Adrenal gland (tissue), 12 donors: Measurements from ENCODE around the gene KHDRBS2. TPM values are rescaled to one million over a fixed set of nuclear protein-coding genes. Genes with fewer than 3 reads are reported as not detected.

ENCODE experiments used
- DNase-seq, 7 donors: peaks; one replicate each; pipeline ENCODE4 v3.0.0-alpha.2; 2019 to 2020
- H3K27ac ChIP-seq, 5 donors: fragments of 200-600 bp; sonication (generic) in 4 of 5; 1 replicate in 3 of 5; 2 replicates in 2 of 5; pipeline versions ENCODE4 v1.5.1 to v1.8.0; 2016 to 2020; ENCODE audit warnings: mild to moderate bottlenecking in 1 of 5
- H3K27me3 ChIP-seq: fragments of 200-600 bp; 2 replicates; pipeline ENCODE4 v1.8.0; 2021
- H3K36me3 ChIP-seq, 2 donors: fragments of 200-600 bp; replicated peaks in 1 of 2; 1 replicate in 1 of 2; 2 replicates in 1 of 2; pipeline versions ENCODE4 v1.5.1 to v1.8.0; 2018 to 2022
- H3K4me1 ChIP-seq, 2 donors: fragments of 200-600 bp; replicated peaks in 1 of 2; 1 replicate in 1 of 2; 2 replicates in 1 of 2; pipeline versions ENCODE4 v1.5.1 to v1.8.0; 2018 to 2021
- H3K4me3 ChIP-seq, 4 donors: fragments of 200-600 bp; sonication (generic) in 3 of 4; one replicate each; pipeline ENCODE4 v1.5.1; 2016 to 2018
- H3K9me3 ChIP-seq, 3 donors: fragments of 200-600 bp; sonication (generic) in 1 of 3; replicated peaks in 1 of 3; 1 replicate in 2 of 3; 2 replicates in 1 of 3; pipeline versions ENCODE4 v1.5.1 to v1.8.0; 2016 to 2021
- CTCF ChIP-seq, 6 experiments: fragments of 450-650 bp in 4 of 6; fragments of 200-600 bp in 2 of 6; sonication (generic) in 1 of 6; IDR thresholded peaks; 1 replicate in 5 of 6; 2 replicates in 1 of 6; pipeline versions ENCODE4 v1.5.1 to v1.8.0; 2016 to 2021; ENCODE audit warnings: antibody characterized with exemption in 6 of 6, mild to moderate bottlenecking in 2 of 6, moderate library complexity in 1 of 6
- POLR2A ChIP-seq, 2 donors: fragments of 450-650 bp; IDR thresholded peaks; one replicate each; pipeline ENCODE4 v1.6.1; 2017; ENCODE audit warnings: antibody characterized with exemption in 2 of 2, mild to moderate bottlenecking in 2 of 2, moderate library complexity in 1 of 2
- WGBS, 4 donors: extraction: QIAGEN DNeasy Blood & Tissue Kit in 2 of 4; methylation state at CpG; one replicate each; pipeline versions ENCODE4 v1.1.5 to v1.1.7; 2013 to 2017; 5-methylcytosine and 5-hydroxymethylcytosine counted together
- intact Hi-C, 2 donors: fragments of 100-400 bp; cut with DNase I; formaldehyde crosslinking; loops; one replicate each; pipeline versions ENCODE4 v1.14.1 to v1.15.0; 2022 to 2023
- polyA plus RNA-seq, 3 donors: library from polyadenylated mRNA; stranded (reverse); fragments of 200-250 nt in 2 of 3; fragments of 350-450 nt in 1 of 3; fragmentation: Illumina TruSeq in 1 of 3; extraction: RNeasy Lipid Tissue Mini Kit (QIAGEN cat#74804) in 1 of 3; gene quantifications; one replicate each; pipeline ENCODE4 v1.2.3, GENCODE V29; 2013 to 2014
- total RNA-seq, 9 donors: library from RNA; depleted of rRNA in 4 of 9; stranded (reverse); fragments of >200 nt in 4 of 9; fragments of 120-200 nt in 1 of 9; fragmentation: NEBNext Ultra II Directional in 1 of 9; extraction: Animal tissue kit (Norgen Biotek cat#: 25700) in 1 of 9; gene quantifications; one replicate each; pipeline versions ENCODE4 v1.1.0 to v1.2.4, GENCODE V29; 2013 to 2023
- donor health status: healthy with polysubstance abuse.
- donor health status: Bipolar disorder and iron deficiency.
- donor health status: DM: yes; HTN: yes; CAD: no.
- donor health status: DM: no; HTN: no; CAD: no.
- donor health status: DM: no; HTN: no; CAD: no.
- donor health status: DM: yes; HTN: yes; CAD: no.

KHDRBS2 gene
- total and polyA plus RNA-seq, 12 donors: 0.42 to 4.7 (median 1.9) TPM

DNA sequence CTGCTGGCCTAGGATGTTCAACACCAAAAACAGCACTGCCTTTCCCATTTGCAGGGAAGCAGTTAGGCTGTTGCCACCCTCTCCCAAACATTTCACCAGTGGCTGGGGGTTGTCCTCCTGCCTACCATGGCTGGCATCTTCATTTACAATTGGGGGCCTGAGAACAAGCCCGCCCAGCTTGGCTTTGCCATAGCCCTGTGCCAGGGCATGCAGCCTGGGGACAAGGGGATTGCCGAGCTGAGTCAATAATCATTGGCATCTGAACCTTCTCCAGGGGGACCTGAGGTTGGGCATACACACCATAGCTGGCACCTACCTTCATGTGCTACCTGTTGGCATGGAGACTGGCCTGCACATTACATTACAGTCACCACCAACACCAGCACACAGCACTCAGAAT lies 345.1 kb downstream of the KHDRBS2 start:
- intact Hi-C loops: no loop called here
- 88 to 100% (median 94%) methylated on average over 1 to 2 of the region's 2 CpGs for whole genome bisulfite sequencing, 4 donors

DNA sequence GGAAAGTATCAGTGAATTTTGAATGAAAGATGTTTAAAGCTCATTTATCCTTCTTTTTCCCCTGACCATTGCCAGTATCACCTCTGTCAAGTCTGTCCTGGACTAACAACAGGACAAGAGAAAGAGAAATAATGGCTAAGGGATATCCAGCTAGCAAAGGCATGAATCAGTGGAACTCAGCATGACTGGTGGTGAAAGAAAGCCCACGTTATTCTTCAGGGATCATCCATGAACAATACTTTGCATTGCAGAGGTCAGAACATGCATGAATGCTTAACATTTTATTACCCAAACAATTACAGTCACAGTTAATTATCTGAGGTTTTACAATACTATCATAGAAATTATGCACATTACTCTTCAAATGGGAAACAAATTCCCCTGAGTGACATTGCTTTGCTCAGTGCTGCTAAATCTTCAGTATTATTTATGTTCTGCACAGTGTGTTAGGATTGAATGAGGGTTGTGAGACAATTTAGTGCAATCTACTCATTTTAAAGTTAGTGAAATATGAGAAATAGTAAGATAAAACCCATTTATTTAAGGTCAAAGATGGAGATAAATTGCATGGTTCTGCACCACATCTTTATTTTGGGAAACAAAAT lies 350.7 kb downstream of the KHDRBS2 start:
- DNase-seq: no peak
- H3K4me3 ChIP-seq: no peak overlapping the region
- H3K36me3 ChIP-seq: no peaks in the 10 kb centered on the region
- H3K27ac ChIP-seq: no peak overlapping the region
- no peaks in the 10 kb centered on the region for H3K27me3 ChIP-seq
- no peak for TF ChIP-seq POLR2A (IDR thresholded peaks at IDR 0.05)
- no peak for TF ChIP-seq CTCF (IDR thresholded peaks at IDR 0.05)
- no peaks in the 10 kb centered on the region for H3K9me3 ChIP-seq
- no peaks in the 10 kb centered on the region for H3K4me1 ChIP-seq
- WGBS, 4 donors: 50 to 76% (median 56%) methylated on average over 1 of the region's 1 CpG
- intact Hi-C loops: no loop called here

More for the DNA sequence above, 345.1 kb downstream of the KHDRBS2 start:
- peaks cover 0 to 4% (median 0%) of the 10 kb centered on the region in 3 donors for H3K9me3 ChIP-seq
- H3K36me3 ChIP-seq: no peaks in the 10 kb centered on the region
- H3K27ac ChIP-seq: no peak overlapping the region
- TF ChIP-seq POLR2A (IDR thresholded peaks at IDR 0.05) (no peak), CTCF (IDR thresholded peaks at IDR 0.05) (no peak)
- H3K4me1 ChIP-seq: no peaks in the 10 kb centered on the region
- H3K27me3 ChIP-seq: no peaks in the 10 kb centered on the region
- no peak overlapping the region for H3K4me3 ChIP-seq
- DNase-seq: no peak

GRCh38 chr6:61909486-61909885 lies 376.5 kb downstream of the KHDRBS2 start:
- WGBS, 4 donors: 88 to 96% (median 91%) methylated on average over 2 of the region's 2 CpGs
- no peaks in the 10 kb centered on the region for H3K36me3 ChIP-seq
- H3K27me3 ChIP-seq: no peaks in the 10 kb centered on the region
- H3K27ac ChIP-seq: no peak overlapping the region
- H3K9me3 ChIP-seq: no peaks in the 10 kb centered on the region
- H3K4me1 ChIP-seq: no peaks in the 10 kb centered on the region
- intact Hi-C loops: no loop called here
- DNase-seq: no peak
- H3K4me3 ChIP-seq: no peak overlapping the region
- TF ChIP-seq POLR2A (IDR thresholded peaks at IDR 0.05) (no peak), CTCF (IDR thresholded peaks at IDR 0.05) (no peak)

DNA sequence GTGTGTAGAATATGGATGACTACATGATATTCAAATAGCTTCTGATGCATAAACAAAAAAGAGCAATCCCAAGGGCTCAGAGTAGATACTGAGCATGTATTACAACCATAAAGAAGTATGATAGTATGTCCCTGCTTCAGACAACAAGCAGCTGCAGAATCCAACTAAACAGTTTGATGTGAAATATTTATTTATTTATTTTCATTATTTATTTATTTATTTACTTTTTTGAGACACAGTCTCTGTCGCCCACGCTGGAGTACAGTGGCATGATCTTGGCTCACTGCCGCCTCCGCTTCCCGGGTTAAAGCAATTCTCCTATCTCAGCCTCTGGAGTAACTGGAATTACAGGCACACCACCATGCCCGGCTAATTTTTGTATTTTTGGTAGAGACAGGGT lies 384.3 kb downstream of the KHDRBS2 start:
- Histone ChIP-seq H3K9me3 (no peaks in the 10 kb centered on the region), H3K4me3 (no peak overlapping the region), H3K4me1 (no peaks in the 10 kb centered on the region), H3K36me3 (no peaks in the 10 kb centered on the region), H3K27ac (no peak overlapping the region), H3K27me3 (no peaks in the 10 kb centered on the region)
- intact Hi-C loops: no loop called here
- TF ChIP-seq CTCF (IDR thresholded peaks at IDR 0.05) (no peak), POLR2A (IDR thresholded peaks at IDR 0.05) (no peak)
- no peak for DNase-seq
- 95 to 98% (median 96%) methylated on average over 6 of the region's 6 CpGs for WGBS, 4 donors
